ENCODE results near the gene ITPR1.

Gene ITPR1

DNA sequence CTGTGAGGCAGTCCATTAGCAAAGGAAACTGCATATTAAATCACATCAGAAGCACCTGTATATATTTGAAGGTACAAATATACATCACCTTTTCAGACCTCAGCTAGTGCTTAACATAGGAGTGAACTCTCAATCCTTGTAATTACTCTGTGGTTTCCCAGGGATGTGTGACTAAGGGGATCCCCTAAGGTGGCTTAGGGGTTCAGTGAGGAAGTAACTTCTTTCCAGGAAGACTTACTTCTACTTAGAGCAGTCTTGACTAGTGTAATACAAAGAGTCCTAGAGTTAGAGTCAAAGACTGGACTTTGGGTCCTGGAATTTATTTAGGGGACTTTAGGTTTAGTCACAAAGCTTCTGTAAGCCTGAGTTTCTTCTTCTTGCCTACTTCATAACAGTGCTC, 17.3 kb upstream of the ITPR1 start:
- H3K4me3 ChIP-seq (ENCODE audit: low read depth, low read length) = no peak overlapping the region
- no peak for DNase-seq (ENCODE audit: low read depth)

DNA sequence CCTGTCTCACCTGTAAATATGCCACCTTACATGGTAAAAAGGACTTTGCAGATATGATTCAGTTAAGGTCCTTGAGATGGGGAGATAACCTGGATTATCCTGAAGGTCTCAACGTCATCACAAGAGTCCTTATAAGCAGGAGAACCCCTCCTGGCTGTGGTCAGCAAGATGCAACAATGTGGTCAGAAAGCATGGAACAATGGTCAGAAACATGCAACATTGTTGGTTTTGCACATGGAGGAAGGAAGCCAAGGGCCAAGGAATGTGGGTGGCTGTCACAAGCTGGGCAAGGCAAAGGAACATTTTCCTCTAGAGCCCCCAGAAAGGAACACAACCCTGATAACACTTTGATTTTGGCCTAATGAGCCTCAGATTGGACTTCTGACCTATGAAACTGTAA, 16.7 kb upstream of the ITPR1 start:
- no peak for DNase-seq (ENCODE audit: low read depth)
- no peak overlapping the region for H3K4me3 ChIP-seq (ENCODE audit: low read depth, low read length)

DNA sequence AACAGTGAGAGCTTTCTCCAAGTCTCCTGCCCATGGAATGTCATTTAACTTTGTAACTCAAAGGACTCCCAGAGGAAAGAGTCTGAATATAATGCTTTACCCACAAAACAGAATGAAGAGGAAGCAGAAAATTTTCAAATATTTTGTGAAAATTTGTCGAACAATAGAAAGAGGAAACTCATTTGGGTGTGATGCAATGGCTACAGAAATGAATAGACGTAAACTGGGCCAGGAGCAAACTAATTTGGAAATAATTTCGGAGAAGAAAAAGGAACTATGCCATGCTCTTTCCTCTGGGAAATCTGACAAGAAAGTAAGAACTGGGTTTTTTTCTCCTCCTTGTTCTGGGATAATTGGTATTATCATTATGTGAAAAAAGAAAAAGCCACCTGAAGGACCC, 14.9 kb upstream of the ITPR1 start:
- no peak for DNase-seq (ENCODE audit: low read depth)
- H3K4me3 ChIP-seq (ENCODE audit: low read depth, low read length) = no peak overlapping the region

DNA sequence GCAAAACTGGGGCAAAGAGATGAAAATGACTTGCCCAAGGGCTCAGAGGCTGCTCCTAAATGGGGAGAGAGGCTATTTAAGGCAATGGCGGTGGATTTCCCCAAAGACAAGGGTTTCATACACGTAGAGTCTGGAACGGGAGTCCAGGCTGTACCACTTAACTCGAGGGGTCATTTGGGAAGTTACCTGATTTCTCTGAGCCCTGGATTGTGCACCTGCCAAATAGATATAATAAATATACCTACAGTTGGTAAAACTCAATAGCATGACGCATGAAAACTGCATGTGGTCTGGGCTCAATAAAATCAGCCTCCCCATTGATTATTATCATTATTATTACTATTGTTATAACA, 1.3 kb upstream of the ITPR1 start:
- DNase-seq (ENCODE audit: low read depth) = no peak

DNA sequence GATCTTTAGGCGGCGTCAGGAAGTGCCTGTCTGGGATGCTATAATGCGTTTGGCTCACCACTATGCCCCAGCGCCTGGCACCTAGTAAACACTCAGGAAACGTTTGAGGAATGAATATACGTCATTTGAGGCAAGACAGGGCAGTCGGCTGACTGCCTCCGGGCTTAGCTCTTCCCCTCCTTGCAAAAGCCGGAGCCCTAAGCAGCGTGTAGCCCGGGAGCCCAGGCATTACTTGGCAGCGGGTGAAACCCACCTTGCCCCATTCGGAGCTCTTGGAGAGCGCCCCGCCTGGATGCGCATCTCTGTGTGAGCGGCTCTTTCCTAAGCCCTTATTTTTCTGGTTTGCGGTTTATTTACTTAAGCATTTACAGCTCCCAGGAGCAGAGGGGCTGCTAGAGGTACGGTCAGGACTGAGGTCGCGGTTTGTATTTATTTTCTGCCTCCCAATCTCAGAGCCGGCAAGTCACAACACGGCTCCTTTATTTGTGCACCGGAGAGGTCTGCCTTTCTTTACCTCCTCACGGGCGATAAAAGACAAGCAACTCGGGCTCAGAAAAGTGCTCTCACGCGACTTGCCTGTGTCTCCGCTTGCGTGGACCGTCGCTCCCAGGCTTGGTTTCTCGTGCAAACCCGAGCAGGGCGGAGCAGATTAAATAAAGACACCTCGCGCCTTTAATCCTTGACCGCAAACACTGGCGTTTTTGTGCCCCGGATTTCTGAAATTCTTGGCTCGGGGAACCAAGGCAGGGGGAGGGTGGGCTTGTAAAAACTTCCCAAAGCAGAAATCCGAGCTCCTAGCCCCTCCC, 737 bp upstream of the ITPR1 start:
- DNase-seq (ENCODE audit: low read depth) = peak; percentile 25
- peak overlapping the region; percentile 86 for H3K4me3 ChIP-seq (ENCODE audit: low read depth, low read length)

More for the DNA sequence above, 1.3 kb upstream of the ITPR1 start:
- H3K4me3 ChIP-seq (ENCODE audit: low read depth, low read length) = peak overlapping the region; percentile 86

DNA sequence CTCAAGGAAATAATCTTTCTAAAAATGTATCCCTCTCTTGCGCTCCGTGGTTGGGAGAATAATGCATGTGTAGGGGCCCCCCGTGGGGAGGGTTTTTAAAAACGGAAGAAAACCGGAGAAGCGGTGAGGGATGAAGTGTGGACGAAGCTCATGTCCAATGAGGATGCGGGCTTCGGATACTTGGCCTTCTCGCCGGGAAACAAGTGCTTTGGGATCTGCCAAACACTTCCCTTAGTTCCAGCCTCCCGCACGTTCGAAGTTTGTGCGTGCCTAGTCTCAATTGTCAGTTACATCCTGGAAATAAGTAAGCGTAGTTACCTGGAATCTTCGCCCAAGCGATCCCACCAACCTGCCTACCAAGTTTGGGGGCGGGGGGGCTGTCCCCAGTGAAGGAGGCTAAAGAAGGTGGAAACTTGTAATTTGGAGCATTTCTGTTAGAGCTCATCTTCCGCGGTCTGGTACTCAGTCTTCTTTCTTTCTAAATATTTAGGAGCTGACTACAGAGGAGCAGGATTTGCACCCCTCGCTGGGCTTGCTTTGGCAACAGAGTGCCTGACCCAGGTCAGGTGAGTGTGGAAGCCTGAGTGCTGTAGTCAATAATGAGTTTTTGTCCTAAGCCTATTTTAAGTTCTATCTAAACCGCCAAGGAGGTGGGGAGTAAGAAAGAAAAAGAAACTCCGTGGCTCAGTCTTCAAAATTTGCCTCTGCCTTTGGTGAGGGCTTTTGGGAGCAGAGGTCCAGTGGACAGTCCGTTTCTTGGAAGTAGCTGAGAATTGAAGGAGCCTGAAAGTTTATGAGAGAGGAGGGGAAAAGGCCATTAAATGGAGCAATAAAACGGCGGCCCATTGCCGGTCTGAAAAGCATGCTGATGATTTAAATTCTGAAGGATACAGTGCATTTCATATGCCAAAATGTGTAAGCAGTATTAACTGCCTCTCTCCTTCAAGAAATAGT, 1.1 kb downstream of the ITPR1 start:
- peak overlapping the region; percentile 86 for H3K4me3 ChIP-seq (ENCODE audit: low read depth, low read length)
- no peak for DNase-seq (ENCODE audit: low read depth)

DNA sequence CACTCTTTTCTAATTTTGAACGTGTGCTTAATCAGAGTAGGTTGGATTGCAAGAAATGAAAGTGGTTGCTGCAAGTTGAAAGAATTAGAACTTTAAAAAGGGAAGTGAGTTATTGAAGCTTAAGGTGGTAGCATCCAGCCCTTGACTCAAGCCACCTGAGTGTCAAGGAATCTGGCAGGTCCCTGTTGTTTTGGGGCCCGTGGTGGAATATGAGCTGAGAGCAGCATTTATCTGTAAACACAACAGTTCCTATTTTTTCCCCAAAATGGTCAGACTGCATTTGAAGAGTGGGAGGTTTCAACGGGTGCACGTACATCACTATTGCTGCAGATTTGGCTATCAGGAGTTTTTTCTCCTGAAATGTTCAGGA, 1.7 kb downstream of the ITPR1 start:
- peak overlapping the region; percentile 86 for H3K4me3 ChIP-seq (ENCODE audit: low read depth, low read length)

DNA sequence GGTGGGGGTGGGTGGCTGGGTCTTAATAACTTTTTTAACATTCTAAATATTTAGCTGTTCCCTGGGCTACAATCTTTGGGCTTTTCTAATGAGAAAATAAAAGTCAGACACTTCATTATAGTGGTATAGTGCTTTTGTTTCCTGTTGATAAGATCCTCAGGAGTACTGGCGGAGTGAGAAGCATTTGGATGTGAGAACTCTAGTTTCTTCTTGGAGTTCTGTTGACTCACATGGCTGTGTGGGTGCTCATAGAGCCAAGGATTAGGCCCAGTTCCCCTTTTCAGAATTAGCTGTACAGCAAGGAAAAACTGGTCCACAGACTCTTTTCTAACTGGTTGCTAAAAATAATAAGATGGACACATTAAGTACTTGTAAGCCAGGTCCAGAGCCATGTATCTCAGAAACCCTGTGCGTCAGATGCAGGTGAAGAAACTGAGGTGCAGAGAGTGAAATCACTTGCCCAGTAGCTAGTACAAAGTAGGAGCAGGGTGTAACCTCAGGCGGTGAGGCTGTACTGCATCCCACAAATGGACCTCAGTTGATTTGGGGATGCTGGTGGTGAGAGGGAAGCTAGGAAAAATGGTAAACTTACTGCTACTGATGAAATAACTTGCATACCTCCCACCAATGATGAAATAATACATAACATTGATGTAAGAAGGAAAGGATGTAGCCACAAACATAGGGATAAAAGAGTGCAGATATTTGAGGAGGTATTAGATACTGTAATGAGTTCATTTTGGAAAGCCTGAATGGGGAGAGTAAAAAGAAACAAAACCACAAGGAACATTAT, 2.3 kb downstream of the ITPR1 start:
- H3K4me3 ChIP-seq (ENCODE audit: low read depth, low read length) = no peak overlapping the region
- DNase-seq (ENCODE audit: low read depth) = no peak

More for the DNA sequence above, 1.7 kb downstream of the ITPR1 start:
- DNase-seq (ENCODE audit: low read depth) = no peak

DNA sequence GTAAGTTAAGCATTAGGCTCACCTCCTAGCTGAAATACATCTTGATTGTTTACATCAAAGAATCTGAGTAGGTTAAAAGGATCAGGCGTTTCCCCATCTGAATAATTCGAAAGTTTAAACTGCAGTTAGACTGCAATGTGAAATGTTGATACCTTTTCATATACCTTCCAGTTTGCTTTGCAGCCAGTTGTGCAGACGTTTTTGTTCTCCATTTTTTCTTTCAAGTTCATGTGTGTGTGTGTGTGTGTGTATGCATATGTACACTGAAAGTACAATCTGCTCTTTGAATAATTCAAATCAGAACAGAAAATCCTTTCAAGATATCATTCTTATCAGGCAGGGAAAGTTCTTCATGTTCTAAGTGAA, 2.9 kb downstream of the ITPR1 start:
- no peak overlapping the region for H3K4me3 ChIP-seq (ENCODE audit: low read depth, low read length)
- no peak for DNase-seq (ENCODE audit: low read depth)

DNA sequence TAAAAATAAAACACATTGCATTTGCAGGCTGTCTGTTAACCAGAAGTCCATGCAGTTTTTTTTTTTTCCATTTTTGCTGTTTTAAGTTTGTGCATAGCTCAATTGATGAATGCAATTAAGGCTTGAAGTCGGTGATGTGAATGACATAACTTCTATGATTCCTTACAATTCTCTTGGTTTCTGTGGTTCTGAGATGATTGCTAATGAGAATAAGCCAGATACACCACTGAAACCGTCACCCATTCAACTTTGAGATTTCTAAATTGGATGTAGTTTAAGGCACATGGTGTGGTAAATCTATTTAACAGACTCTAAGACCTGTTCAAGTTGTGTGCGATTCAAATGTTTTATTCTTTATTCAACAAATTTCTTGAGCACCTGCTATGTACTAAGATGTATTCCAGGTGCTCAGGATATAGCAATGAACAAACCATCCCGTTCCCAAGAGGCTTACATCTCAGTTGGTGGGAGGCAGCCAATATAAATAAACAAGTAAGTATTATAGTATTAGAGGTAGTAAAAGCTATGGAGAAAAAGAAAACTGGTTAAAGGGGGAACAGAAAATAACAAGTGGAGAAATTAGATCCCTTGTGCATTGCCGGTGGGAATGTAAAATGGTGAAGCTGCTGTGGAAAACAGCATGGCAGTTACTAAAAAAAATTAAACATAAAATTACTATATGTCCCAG, 4.0 kb downstream of the ITPR1 start:
- no peak for DNase-seq (ENCODE audit: low read depth)
- H3K4me3 ChIP-seq (ENCODE audit: low read depth, low read length) = no peak overlapping the region

DNA sequence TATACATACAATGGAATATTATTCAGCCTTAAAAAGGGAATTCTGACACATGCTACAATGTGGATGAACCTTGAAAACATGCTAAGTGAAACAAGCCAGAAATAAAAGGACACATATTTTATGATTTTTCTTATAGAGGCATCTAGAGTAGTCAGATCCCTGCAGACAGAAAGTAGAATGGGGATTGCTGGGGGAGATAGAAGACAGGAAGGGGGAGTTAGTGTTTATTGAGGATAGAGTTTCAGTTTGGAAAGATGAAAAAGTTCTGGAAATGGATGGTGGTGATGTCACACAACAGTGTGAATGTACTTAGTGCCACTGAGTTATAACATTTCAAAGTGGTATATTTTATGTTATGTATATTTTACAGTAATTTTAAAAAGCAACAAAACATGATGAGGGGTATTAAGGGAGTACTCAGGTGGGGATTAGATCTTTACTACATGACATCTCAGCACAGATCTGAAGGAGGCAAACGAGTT, 4.7 kb downstream of the ITPR1 start:
- H3K4me3 ChIP-seq (ENCODE audit: low read depth, low read length) = no peak overlapping the region
- no peak for DNase-seq (ENCODE audit: low read depth)

DNA sequence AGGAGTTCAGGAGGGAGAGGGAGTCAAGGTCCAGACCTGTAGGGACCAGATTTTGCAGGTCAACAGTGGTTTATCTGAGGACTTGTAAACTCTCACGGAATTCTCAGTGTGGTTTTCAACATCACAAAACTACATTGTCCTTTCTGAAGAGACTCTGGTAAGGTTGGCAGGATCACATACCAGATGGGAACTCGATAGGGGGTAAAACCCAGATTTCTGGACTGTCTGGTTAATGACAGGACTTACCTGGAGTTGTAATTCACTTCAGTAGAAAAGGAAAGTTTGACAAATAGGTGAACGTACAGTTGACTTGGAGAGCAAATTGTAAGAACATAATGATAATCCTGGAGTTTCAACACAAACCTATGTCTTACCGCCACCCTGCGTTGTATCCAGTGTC, 5.3 kb downstream of the ITPR1 start:
- no peak for DNase-seq (ENCODE audit: low read depth)
- H3K4me3 ChIP-seq (ENCODE audit: low read depth, low read length) = no peak overlapping the region

DNA sequence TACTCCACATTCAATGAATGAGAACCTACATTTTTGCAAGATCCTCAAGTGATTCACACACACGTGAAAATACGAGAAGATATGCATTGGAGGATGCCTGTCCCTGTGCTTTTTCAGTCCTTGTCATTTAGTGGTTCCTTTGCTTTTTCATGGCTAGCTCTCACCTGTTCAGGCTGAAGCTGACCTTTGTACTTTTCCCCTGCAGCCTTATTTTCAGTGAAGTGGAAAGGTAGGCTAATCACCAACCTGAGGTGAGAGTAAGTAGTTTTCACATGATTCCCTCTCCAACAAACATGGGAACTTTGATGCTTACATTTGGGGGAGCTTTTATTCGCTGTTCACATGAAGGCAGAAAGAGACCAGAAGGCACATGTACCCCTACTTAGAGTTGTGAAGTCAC, 8.3 kb downstream of the ITPR1 start:
- no peak for DNase-seq (ENCODE audit: low read depth)

DNA sequence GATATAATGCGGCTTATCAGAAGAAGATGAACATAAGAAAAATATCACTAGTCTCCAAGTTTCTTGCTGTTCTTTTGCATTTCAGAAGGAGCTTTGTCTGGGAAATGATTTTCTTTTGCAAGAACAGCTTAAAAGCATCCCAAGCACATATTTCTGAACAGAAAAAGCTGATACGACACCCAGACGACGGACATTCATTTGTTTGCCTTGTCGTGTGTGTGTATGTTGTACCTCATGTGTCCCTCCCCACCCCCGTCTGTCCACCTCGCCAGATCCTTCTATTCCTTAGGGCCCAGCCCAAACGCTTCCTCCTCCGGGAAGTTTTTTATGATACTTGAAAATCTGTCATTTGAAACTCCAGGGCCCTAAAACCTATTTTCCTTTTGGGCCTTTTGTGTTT, 8.8 kb downstream of the ITPR1 start:
- no peak for DNase-seq (ENCODE audit: low read depth)

More for the DNA sequence above, 8.3 kb downstream of the ITPR1 start:
- no peak overlapping the region for H3K4me3 ChIP-seq (ENCODE audit: low read depth, low read length)

DNA sequence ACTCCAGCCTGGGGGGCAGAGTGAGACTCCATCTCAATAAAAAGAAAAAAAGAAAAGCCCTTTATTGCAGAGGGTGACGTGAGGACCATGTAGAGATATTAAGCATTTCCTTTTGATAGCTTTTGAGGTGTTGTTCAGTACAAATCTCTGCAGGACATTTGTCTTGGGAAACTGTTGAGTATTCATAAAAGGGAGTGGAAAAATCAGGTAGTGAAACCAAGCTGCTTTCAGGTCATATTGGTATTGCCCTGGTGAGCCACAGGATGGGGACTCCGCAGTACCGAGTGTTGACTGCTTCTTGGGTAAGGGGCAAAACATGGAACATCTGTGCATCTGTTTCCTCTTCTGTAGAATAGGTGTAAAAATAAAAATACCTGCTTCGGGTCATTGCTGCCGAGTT, 9.9 kb downstream of the ITPR1 start:
- no peak for DNase-seq (ENCODE audit: low read depth)
- H3K4me3 ChIP-seq (ENCODE audit: low read depth, low read length) = no peak overlapping the region

More for the DNA sequence above, 8.8 kb downstream of the ITPR1 start:
- H3K4me3 ChIP-seq (ENCODE audit: low read depth, low read length) = no peak overlapping the region

DNA sequence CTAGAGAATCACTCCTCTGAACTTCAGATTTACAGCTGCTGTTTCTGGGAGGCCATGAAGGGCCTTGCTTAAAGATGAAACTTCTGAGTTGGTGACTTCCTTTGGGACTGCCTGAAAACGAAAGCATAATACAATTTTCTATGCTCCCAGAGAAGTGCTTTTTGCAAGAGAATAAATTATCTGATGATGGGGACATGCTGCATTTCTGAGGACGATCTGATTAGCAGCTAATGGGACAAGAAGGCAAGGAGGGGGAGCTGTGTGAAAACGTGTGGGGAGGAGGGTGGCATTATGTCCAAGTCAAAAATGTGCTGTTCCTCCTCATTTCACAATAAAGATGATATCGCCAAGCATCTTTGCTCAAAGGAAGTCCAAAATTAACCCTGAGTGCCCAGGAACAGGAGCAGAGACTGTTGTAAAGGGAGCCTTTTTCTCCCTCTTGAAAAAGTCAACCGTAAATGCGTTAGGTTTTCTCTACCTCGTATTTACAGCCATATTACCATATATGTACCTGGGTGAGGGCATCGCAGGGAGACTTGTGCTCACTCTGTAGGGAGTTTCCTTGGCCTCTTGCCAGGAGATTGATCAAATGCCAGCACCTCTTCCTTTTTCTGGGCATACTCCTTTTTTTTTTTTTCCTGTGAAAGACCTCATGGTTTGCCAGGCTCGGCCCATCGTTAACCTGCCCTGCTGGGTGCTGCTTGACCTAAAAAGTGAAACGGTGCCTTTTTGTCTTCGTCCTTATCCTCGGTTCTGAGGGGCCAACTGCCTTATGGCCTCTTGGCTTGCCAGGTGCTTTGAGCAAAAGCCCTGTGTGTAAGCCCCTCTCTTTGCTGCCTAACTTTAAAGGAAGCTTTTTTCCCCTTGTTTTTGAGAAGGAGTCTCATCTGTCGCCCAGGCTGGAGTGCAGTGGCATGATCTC, 11.5 kb downstream of the ITPR1 start:
- no peak for DNase-seq (ENCODE audit: low read depth)
- H3K4me3 ChIP-seq (ENCODE audit: low read depth, low read length) = no peak overlapping the region

DNA sequence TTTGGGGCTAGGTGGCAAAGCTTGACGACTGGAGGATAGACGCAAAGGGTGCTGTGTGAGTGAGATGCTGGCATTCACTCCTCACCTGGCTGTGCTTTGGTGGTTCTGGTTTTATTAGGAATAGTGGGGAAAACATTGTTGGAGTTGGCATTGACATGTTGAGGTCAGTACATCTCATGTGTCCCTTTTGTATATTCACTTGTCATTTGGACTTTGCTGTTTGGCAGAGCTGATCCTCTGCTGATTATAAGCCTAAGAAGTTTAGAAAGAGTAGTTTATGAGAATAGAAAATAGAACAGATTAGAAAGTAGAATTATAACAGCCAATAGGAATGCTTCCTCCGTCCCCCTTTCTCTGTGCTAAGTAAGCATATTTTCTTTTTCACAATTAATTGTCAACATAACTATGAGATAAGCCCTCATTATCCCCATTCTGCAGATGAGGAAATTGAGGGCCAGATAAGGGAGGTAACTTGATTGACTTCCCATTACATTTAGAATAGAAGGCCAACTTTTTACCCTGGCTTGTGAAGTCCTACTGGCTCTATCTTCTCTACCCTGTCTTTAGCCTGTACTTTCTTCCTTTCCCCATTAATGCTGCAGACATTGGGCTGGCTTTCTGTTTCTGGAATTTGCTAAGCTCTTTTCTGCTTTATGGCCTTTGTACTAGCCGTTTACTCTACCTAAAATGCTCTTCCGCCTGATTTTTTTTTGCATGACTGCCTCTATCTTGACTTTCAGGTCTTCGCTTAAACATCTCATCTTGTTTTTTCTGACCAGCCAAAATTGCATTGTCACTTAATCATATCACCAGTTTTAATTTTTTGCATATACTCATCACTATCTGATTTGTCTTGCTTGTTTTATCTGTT, 12.8 kb downstream of the ITPR1 start:
- DNase-seq (ENCODE audit: low read depth) = no peak
- H3K4me3 ChIP-seq (ENCODE audit: low read depth, low read length) = no peak overlapping the region
